ENCODE data around the gene TIGD3.

TIGD3 gene

GRCh38 chr11:65396769-65397745 lies 42.5 kb downstream of the TIGD3 start:
- POLR2A ChIA-PET = interaction anchor here (0.7 kb wide), 1 partner anchor 20 kb away, joined by 3 read pairs; no protein-coding TSS in a partner anchor
- no peak for TF ChIP-seq CTCF (IDR thresholded peaks at IDR 0.05; ENCODE audit: insufficient read depth, low read length, missing control alignments)
- CTCF ChIA-PET = interaction anchor here (1.7 to 11.7 kb wide), 2 partner anchors 9 to 19 kb away, joined by 6 to 123 read pairs; no protein-coding TSS in a partner anchor
- no peak overlapping the region for H3K4me3 ChIP-seq (ENCODE audit: low read depth, low read length)
- DNase-seq (ENCODE audit: low read depth, low spot score) = no peak

GRCh38 chr11:65398362-65398910 lies 43.9 kb downstream of the TIGD3 start:
- DNase-seq (ENCODE audit: low read depth, low spot score) = no peak
- H3K4me3 ChIP-seq (ENCODE audit: low read depth, low read length) = no peak overlapping the region
- CTCF ChIA-PET = interaction anchor here (1.7 to 11.7 kb wide), 3 partner anchors 7 to 18 kb away, joined by 6 to 123 read pairs (median 13); no protein-coding TSS in a partner anchor
- no peak for TF ChIP-seq CTCF (IDR thresholded peaks at IDR 0.05; ENCODE audit: insufficient read depth, low read length, missing control alignments)
- POLR2A ChIA-PET = no interaction called here

- no peak for TF ChIP-seq CTCF (IDR thresholded peaks at IDR 0.05; ENCODE audit: insufficient read depth, low read length, missing control alignments)
- ChIA-PET POLR2A (interaction anchor here (1.7 kb wide), 1 partner anchor 11 kb away, joined by 6 read pairs; no protein-coding TSS in a partner anchor), CTCF (interaction anchor here (1.7 to 11.7 kb wide), 3 partner anchors 8 to 17 kb away, joined by 6 to 123 read pairs (median 13); no protein-coding TSS in a partner anchor)
- no peak for DNase-seq (ENCODE audit: low read depth, low spot score)
- no peak overlapping the region for H3K4me3 ChIP-seq (ENCODE audit: low read depth, low read length)
These were observed 44.7 kb downstream of the TIGD3 start for GRCh38 chr11:65399249-65399648.

GRCh38 chr11:65399845-65400244 lies 45.3 kb downstream of the TIGD3 start:
- no peak overlapping the region for H3K4me3 ChIP-seq (ENCODE audit: low read depth, low read length)
- CTCF ChIA-PET = interaction anchor here (0.6 to 11.7 kb wide), 3 partner anchors 9 to 16 kb away, joined by 3 to 123 read pairs (median 13); no protein-coding TSS in a partner anchor
- no peak for DNase-seq (ENCODE audit: low read depth, low spot score)
- no peak for TF ChIP-seq CTCF (IDR thresholded peaks at IDR 0.05; ENCODE audit: insufficient read depth, low read length, missing control alignments)
- POLR2A ChIA-PET = interaction anchor here (0.5 to 1.7 kb wide), 2 partner anchors 11 to 24 kb away, joined by 3 to 6 read pairs; no protein-coding TSS in a partner anchor

GRCh38 chr11:65400307-65401072 lies 45.9 kb downstream of the TIGD3 start:
- no peak for TF ChIP-seq CTCF (IDR thresholded peaks at IDR 0.05; ENCODE audit: insufficient read depth, low read length, missing control alignments)
- H3K4me3 ChIP-seq (ENCODE audit: low read depth, low read length) = no peak overlapping the region
- ChIA-PET CTCF (interaction anchor here (0.6 to 11.7 kb wide), 3 partner anchors 10 to 16 kb away, joined by 3 to 123 read pairs (median 13); no protein-coding TSS in a partner anchor), POLR2A (interaction anchor here (0.5 to 1.7 kb wide), 2 partner anchors 12 to 23 kb away, joined by 3 to 6 read pairs; no protein-coding TSS in a partner anchor)
- no peak for DNase-seq (ENCODE audit: low read depth, low spot score)

Measured in AG04449 (cell line).